ENCODE data around the gene FNBP1. TPM values are rescaled to one million over a fixed set of nuclear protein-coding genes. Genes with fewer than 3 reads are reported as not detected.

The FNBP1 gene
- total RNA-seq, 4 donors from 2014 or later = 29.7 to 62.3 (median 40.0) TPM

- WGBS, 2 donors = 43 to 62% methylated on average over 4 of the region's 4 CpGs
- DNase-seq (ENCODE audit: low spot score in 2 of 2) = peak in 1 of 2 donors; percentile 15
- H3K4me3 ChIP-seq (ENCODE audit: low read depth, poor library complexity, severe bottlenecking) = no peak overlapping the region
- TF ChIP-seq POLR2A (IDR thresholded peaks at IDR 0.05) = no peak
- TF ChIP-seq, protein P1, sequence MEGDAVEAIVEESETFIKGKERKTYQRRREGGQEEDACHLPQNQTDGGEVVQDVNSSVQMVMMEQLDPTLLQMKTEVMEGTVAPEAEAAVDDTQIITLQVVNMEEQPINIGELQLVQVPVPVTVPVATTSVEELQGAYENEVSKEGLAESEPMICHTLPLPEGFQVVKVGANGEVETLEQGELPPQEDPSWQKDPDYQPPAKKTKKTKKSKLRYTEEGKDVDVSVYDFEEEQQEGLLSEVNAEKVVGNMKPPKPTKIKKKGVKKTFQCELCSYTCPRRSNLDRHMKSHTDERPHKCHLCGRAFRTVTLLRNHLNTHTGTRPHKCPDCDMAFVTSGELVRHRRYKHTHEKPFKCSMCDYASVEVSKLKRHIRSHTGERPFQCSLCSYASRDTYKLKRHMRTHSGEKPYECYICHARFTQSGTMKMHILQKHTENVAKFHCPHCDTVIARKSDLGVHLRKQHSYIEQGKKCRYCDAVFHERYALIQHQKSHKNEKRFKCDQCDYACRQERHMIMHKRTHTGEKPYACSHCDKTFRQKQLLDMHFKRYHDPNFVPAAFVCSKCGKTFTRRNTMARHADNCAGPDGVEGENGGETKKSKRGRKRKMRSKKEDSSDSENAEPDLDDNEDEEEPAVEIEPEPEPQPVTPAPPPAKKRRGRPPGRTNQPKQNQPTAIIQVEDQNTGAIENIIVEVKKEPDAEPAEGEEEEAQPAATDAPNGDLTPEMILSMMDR (IDR thresholded peaks at IDR 0.05) = no peak
- intact Hi-C loops (cut with DNase I; ENCODE audit: low total_unique reads) = no loop called here
These were observed 108.9 kb downstream of the FNBP1 start for GRCh38 chr9:129934041-129934591.

DNA sequence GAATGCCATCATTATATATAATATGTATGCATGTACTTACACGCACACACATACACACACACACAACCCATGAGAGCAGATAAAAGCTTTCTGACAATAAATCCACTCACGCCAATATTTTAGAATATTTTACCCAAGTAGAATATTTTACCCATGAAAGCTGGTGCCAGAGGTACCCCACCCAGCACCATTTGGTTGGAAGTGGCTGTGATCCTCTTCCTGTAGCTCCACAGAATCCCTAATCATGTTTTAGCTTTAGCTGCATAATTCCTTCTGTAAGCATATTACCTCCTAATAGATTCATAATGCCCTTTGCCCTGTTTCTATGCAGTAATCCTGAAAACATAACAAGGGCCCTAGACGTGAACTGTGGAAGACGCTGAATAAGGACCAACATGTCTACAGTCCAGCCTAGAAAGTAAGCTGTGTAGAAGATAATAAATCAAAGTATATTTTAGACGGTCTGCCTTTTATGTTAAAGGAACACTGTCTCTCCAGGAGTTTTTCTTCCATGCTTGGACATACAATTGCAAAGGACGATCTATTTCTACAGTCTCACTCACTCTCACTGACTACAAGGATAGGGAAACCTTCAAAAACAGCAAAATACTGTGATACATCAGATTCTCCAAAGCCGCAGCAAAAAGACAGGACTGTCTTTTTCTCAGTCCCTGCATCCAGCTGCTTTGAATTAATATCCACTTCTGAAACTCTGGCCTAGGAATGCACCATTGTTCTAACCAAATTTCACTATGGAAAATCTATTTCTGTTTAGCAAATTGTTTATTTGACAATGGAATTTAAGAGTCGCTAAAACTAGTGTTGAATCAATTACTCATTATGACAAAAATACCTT is 109.6 kb downstream of the FNBP1 start:
- no peak overlapping the region for H3K4me3 ChIP-seq (ENCODE audit: low read depth, poor library complexity, severe bottlenecking)
- DNase-seq (ENCODE audit: low spot score in 2 of 2) = no peak
- 54 to 56% methylated on average over 8 of the region's 8 CpGs for WGBS, 2 donors
- TF ChIP-seq, protein P1 (IDR thresholded peaks at IDR 0.05) = no peak
- intact Hi-C loops (cut with DNase I; ENCODE audit: low total_unique reads) = no loop called here

GRCh38 chr9:129932303-129933151 is 110.5 kb downstream of the FNBP1 start:
- H3K4me3 ChIP-seq (ENCODE audit: low read depth, poor library complexity, severe bottlenecking) = no peak overlapping the region
- TF ChIP-seq, protein P1 (IDR thresholded peaks at IDR 0.05) = no peak
- TF ChIP-seq POLR2A (IDR thresholded peaks at IDR 0.05) = no peak
- DNase-seq (ENCODE audit: low spot score in 2 of 2) = peak in 1 of 2 donors; percentile 28
- 38 to 39% methylated on average over 8 of the region's 8 CpGs for WGBS, 2 donors
- intact Hi-C loops (cut with DNase I; ENCODE audit: low total_unique reads) = no loop called here

- H3K4me3 ChIP-seq (ENCODE audit: low read depth, poor library complexity, severe bottlenecking) = no peak overlapping the region
- no peak for DNase-seq (ENCODE audit: low spot score in 2 of 2)
- 87 to 88% methylated on average over 2 of the region's 2 CpGs for WGBS, 2 donors
- intact Hi-C loops (cut with DNase I; ENCODE audit: low total_unique reads) = no loop called here
- no peak for TF ChIP-seq POLR2A (IDR thresholded peaks at IDR 0.05)
- TF ChIP-seq, protein P1 (IDR thresholded peaks at IDR 0.05) = no peak
These were observed 112.2 kb downstream of the FNBP1 start for GRCh38 chr9:129930743-129931142.

GRCh38 chr9:129929496-129930125 is 113.4 kb downstream of the FNBP1 start:
- DNase-seq (ENCODE audit: low spot score in 2 of 2) = no peak
- WGBS, 2 donors = 70 to 74% methylated on average over 9 of the region's 9 CpGs
- intact Hi-C loops (cut with DNase I; ENCODE audit: low total_unique reads) = no loop called here
- TF ChIP-seq, protein P1 (IDR thresholded peaks at IDR 0.05) = no peak
- no peak for TF ChIP-seq POLR2A (IDR thresholded peaks at IDR 0.05)
- H3K4me3 ChIP-seq (ENCODE audit: low read depth, poor library complexity, severe bottlenecking) = no peak overlapping the region

All from lower leg skin (tissue), 4 donors.